Activated T-helper 9 cell treated with anti-CD3 and anti-CD28 coated beads, Interleukin-2, amount 50 U/mL, for 16 hours (primary cell): ENCODE data around the gene NBPF3.
"Not testable (repeated sequence)": the region's sequence is repeated elsewhere in the genome, so short reads cannot be mapped to it uniquely, and the experiment has no call there.

Experiments used
- DNase-seq: peaks from one replicate; pipeline ENCODE4 v3.0.0-alpha.2; 2020; ENCODE audit warnings: low read depth

The NBPF3 gene

DNA sequence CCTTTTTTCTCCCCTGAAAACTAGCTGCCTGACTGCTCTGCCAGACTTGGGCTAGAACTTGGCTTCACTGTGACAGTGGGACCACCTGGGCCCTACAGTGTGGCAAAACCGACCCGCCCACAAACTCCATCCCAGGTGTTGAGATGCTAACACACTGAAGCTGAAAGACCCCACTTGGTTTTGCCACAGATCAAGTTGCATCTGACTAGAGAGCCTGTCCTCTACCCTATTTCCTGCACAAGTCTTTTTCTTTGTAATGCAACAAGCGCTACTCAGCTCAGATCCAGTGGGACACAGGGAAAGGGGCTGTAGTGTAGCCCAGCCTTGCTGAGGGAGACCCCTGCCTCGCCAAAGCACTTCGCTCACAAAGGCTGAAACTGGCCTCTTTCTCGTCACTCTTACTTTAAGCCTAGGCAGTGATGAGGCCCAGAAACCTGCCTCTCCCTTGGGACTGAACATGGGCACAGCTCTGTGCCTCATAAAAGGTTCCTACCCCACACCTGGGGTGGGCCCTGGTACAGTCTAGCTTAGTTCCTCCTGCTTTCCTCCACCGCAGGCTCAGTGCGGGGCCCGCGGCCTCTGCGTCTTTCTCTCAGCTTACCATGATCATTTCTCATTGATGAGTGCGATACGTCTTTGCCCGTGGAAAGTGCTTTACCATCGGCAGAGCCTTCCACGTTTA is 79.0 kb downstream of the NBPF3 start:
- no peak for DNase-seq

- not testable (repeated sequence) for DNase-seq
Observed at GRCh38 chr1:21519486-21520070, 79.6 kb downstream of the NBPF3 start.

GRCh38 chr1:21520899-21521716 is 81.2 kb downstream of the NBPF3 start:
- no peak for DNase-seq

GRCh38 chr1:21521717-21522060 is 81.8 kb downstream of the NBPF3 start:
- no peak for DNase-seq

DNA sequence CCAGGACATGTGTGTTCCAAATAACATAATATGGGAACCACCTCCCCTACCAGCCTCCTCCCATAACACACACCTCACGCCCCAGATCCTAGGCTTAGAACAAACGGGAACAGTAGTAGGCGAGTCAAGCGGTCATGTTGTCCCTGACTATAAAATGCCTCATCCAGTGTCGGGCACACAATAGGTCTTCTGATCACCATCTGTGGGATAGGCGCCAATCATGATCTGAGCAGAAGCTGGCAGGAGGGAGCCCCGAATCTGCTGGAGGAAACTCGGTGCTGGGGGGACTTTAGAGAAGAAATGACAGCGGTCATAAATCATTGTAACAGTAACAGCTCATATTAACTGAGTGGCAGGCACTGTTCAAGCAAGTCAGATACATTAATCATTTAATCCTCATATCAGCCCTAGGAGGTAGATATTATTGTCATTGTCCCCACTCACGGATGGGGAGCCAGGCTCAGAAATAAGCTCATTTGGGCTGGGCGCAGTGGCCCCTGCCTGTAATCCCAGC is 82.6 kb downstream of the NBPF3 start:
- no peak for DNase-seq

- DNase-seq, result no peak
Observed at GRCh38 chr1:21523297-21523813, 83.4 kb downstream of the NBPF3 start.

GRCh38 chr1:21524220-21524619 is 84.3 kb downstream of the NBPF3 start:
- DNase-seq, result no peak

DNA sequence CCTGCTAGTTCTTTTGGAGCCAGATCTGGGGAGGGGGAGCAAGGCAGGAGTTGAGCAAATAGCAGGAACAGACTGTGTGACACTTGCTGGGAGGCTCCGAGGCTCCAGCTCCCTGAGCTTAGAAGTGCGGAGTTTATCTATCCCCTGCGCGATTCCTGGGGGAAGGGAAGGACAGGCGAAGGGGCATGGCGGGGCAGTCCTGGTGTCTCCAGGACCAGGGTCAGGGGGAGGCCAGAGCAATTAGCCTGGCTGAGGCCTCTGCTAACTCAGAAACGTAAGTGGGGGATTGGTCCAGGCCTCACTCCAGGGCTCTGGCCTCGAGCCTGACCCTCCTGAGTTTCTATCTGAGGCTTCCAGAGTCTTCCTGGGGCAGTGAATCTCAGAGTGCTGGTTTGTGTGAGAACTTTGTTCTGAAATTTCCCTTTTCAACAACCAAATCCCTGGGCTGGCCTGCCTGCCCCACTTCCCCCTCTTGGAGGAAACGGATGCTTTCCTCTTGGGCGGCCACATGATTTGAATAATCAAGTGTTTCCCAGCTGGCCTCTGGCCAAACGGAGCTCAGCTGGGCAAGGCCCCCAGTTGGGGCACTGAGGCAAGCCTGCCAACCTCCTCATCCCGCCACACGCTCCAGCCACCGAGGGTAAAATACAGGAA is 84.9 kb downstream of the NBPF3 start:
- no peak for DNase-seq

- DNase-seq, result no peak
Observed at GRCh38 chr1:21525340-21525717, 85.4 kb downstream of the NBPF3 start.

DNA sequence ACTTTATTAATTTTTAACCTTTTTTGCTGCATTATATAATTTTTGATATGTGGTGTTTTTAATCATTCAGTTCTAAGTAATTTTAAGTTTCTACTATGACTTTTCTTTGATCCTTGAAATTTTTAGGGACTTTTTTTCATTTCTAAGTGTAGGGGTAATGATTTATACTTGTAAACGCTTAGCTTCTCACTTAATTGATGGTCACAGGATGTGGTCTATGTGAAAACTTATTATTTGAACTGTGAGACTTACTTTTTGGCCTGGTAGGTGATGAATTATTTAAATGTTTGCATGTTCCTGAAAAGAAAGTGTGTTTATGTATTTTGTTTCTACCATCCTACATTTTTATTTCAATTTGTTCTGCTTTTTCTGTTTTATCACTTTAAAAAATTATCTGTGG is 86.5 kb downstream of the NBPF3 start:
- DNase-seq, result no peak

DNA sequence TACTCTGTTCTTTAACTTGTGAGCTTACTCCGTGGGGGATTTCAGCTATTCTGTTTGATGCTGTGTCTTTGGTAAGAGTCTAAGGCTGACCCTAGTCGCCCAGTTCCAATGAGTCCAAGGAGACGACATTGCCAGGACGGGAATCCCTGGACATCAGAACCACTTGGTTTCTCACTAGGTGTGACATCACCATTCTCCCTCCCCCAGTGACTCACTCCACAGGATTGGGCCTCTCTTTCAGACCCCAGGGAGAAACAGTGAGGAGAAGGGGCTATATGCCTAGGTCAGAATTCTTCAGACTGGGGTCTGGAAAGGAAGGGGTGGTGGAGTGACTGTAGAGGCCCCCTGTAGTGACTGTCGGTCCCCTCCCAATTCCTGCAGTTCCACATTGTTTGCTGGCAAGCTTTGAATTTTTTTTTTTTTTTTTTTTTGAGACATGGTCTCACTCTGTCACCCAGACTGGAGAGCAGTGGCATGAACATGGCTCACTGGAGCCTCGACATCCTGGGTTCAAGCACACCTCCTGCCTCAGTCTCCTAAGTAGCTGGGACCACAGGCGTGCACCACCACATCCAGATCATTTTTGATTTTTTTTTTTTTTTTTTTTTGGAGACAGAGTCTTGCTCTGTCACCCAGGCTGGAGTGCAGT is 90.6 kb downstream of the NBPF3 start:
- no peak for DNase-seq

GRCh38 chr1:21531241-21531640 is 91.3 kb downstream of the NBPF3 start:
- DNase-seq, result no peak

- no peak for DNase-seq
Observed at GRCh38 chr1:21532496-21532895, 92.6 kb downstream of the NBPF3 start.

GRCh38 chr1:21532992-21533534 is 93.1 kb downstream of the NBPF3 start:
- DNase-seq, result no peak

DNA sequence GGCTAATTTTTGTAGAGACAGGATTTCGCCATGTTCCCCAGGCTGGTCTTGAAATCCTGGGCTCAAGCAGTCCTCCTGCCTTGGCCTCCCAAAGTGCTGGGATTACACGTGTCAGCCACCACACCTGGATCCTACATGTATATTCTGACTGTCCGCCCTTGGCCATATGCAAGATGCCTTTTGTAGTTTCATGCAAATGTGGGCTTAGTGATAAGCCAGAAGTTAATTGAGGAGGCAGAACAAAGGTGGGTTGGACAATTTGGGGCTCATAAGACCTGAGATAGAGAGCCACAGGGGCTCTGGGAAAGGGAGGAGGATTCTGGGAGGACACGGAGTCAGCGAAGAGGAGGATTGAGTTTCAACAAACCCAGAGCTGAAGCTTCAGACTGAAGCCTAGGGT is 94.2 kb downstream of the NBPF3 start:
- DNase-seq, result no peak
